Central memory CD8-positive, alpha-beta T cell (primary cell): Measurements from ENCODE around the gene PHPT1.

Experiments used
- ATAC-seq: fragments of 150-1000 bp; cut with Tn5 transposase; replicated peaks from 2 replicates; pipeline ENCODE4 v1.10.0; 2022; ENCODE audit warnings: mild to moderate bottlenecking, moderate FRiP score, moderate number of reproducible peaks; ENCODE audit not compliant: poor library complexity, severe bottlenecking; ENCODE audit errors: extremely low read depth
- DNase-seq, 2 donors: peaks; one replicate each; pipeline ENCODE4 v3.0.0; 2021; ENCODE audit warnings: low spot score in 2 of 2
- H3K27ac Mint-ChIP-seq: one replicate; pipeline ENCODE4 v1.8.0; 2022; ENCODE audit warnings: low read depth, mild to moderate bottlenecking, moderate library complexity, mixed read lengths
- H3K27me3 Mint-ChIP-seq: one replicate; pipeline ENCODE4 v1.8.0; 2022; ENCODE audit warnings: mixed read lengths
- H3K36me3 Mint-ChIP-seq: one replicate; pipeline ENCODE4 v1.8.0; 2022; ENCODE audit warnings: mild to moderate bottlenecking, moderate library complexity, mixed read lengths; ENCODE audit not compliant: insufficient read depth
- H3K4me1 Mint-ChIP-seq: one replicate; pipeline ENCODE4 v1.8.0; 2022; ENCODE audit warnings: mixed read lengths
- H3K4me3 Mint-ChIP-seq: one replicate; pipeline ENCODE4 v1.8.0; 2022; ENCODE audit warnings: mild to moderate bottlenecking, moderate library complexity, mixed read lengths
- H3K9me3 Mint-ChIP-seq: one replicate; pipeline ENCODE4 v1.8.0; 2022; ENCODE audit warnings: mixed read lengths

The PHPT1 gene

DNA sequence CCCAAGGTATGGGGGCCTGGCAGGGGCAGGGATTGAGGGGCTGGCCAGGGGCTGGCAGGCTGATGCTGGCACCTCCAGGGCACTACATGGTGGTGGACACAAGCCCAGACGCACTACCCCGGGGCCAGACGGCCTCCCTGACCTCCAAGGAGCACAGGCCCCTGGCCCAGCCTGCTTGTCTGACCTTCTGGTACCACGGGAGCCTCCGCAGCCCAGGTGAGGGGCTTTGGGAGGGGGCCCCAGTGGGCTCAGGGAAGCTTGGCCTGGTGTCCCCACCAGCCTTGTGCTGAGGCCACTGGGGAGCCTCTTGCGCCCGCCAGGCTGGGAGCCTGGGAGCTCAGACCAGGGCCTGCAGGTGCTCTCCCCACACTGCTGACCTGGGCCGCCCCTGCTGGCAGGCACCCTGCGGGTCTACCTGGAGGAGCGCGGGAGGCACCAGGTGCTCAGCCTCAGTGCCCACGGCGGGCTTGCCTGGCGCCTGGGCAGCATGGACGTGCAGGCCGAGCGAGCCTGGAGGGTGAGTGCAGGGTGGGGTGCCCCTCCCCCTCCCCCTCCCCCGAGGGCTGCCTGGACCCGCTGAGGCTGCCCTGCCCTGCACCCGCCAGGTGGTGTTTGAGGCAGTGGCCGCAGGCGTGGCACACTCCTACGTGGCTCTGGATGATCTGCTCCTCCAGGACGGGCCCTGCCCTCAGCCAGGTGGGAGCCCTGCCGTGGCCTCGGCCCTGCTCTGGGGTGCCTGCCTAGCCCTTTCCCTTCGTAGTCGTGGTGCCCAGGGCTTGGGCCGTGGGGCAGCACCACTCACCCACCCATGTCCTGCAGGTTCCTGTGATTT lies 8.6 kb downstream of the PHPT1 start:
- H3K4me1 Mint-ChIP-seq, result no peaks in the 10 kb centered on the region
- H3K27ac Mint-ChIP-seq, result no peak overlapping the region
- no peak overlapping the region for H3K4me3 Mint-ChIP-seq
- peaks cover 8% of the 10 kb centered on the region for H3K36me3 Mint-ChIP-seq
- H3K9me3 Mint-ChIP-seq, result no peaks in the 10 kb centered on the region
- ATAC-seq, result no peak
- DNase-seq, result no peak
- H3K27me3 Mint-ChIP-seq, result no peaks in the 10 kb centered on the region

- Mint-ChIP-seq H3K9me3 (no peaks in the 10 kb centered on the region), H3K27me3 (no peaks in the 10 kb centered on the region), H3K36me3 (peaks cover 7% of the 10 kb centered on the region), H3K27ac (no peak overlapping the region), H3K4me3 (no peak overlapping the region), H3K4me1 (no peaks in the 10 kb centered on the region)
- ATAC-seq, result no peak
- DNase-seq, result no peak
These were observed 9.2 kb downstream of the PHPT1 start for GRCh38 chr9:136858452-136858843.

DNA sequence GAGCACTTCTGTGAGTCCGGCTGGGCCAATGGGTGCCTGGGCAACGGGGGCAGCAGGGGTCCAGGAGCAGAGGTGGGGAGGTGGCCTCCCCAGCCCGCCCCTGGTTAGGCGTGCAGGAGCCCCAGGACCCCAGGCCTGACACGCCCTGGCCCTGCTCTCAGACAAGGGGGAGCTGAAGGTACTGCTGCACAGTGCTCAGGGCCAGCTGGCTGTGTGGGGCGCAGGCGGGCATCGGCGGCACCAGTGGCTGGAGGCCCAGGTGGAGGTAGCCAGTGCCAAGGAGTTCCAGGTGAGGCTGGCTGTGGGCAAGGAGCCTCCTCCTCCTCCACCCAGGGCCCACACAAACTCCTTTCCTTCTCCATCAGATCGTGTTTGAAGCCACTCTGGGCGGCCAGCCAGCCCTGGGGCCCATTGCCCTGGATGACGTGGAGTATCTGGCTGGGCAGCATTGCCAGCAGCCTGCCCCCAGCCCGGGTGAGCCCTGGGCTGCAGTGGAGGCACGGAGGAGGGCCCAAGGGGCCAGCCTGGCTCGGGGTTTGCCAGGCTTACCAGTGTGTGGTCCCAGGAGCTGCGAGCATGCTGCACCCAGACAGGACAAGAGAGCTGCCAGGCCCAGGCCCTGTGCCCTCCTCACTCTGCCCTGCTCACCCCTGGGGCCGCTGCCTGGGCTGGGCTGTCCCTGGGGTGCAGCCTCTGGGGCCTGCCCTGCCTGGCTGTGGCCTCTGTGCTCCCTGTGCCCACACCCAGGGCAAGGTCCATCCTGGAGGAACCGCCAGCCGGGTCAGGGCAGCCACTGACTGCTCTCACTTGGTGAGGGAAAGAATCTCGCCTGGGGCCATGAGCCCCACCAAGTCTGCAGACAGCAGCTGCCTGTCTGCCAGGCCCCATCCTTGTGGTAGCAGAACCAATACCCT lies 9.9 kb downstream of the PHPT1 start:
- Mint-ChIP-seq H3K36me3 (peaks cover 9% of the 10 kb centered on the region), H3K4me3 (no peak overlapping the region), H3K4me1 (no peaks in the 10 kb centered on the region), H3K9me3 (no peaks in the 10 kb centered on the region), H3K27me3 (no peaks in the 10 kb centered on the region), H3K27ac (no peak overlapping the region)
- DNase-seq (no peak), ATAC-seq (no peak)

DNA sequence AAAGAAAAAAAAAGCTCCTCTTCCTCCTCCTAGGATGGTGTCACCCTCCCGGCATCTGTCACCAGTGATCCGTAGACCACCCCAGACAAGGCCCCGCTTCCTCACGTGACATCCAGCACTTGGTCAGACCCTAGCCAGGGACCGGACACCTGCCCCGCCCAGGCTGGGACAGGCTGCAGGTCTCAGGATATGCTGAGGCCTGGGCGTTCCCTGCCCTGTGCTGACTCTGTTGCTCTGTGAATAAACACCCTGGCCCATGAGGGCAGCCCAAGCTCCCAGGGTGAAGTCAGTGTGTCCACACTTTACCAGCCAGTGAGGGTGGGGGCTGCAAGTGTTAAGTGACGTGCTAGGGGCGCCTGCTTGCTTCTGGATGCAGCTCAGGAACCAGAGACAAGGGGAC lies 11.3 kb downstream of the PHPT1 start:
- no peak overlapping the region for H3K4me3 Mint-ChIP-seq
- ATAC-seq (no peak), DNase-seq (no peak)
- H3K36me3 Mint-ChIP-seq, result peaks cover 8% of the 10 kb centered on the region
- H3K9me3 Mint-ChIP-seq, result no peaks in the 10 kb centered on the region
- H3K4me1 Mint-ChIP-seq, result peaks cover 7% of the 10 kb centered on the region
- peak overlapping the region; percentile 38 for H3K27ac Mint-ChIP-seq
- H3K27me3 Mint-ChIP-seq, result no peaks in the 10 kb centered on the region

DNA sequence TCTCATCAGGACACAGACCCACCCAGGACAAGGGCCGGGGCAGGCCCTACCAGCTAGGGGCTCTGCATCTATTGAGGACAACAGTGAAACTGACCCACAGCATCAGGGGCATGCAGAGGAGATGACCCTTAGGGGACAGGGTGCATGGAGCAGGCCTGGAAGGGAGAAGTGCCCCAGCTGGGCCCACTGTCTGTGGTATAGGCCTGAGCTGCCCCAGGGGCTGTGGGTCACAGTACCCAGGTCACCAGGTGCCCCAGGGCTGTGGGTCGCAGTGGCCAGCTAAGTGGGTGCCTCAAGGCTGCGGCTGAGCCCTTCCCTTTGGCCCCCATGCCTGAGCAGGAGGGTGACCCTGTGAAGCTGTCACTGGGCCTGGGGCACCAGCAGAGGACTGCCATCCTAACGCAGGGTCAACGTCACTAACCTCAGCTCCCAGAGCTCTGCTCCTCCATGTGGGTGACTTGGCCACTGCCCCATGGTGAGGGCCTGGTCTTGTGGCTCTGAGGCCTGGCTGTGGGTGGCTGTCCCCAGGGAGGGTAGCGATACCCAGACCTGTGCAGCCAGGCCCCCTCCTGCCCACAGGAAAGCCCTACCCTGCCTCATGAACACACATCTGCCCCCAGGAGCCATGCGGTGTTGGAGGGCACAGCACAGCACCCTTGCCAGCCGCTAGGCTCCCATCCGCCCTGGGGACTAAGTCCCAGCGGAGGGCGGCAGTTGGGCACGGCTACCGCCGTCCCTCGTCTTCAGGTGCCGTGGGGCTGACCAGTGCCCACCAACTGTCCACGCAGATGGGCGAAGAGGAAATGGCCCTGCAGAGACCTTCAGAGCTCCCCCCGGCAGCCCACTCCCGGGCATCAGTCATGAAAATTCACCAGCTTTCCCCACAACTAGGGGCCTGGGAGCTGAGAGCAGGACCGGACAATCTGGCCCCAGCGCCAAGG lies 12.0 kb downstream of the PHPT1 start:
- Mint-ChIP-seq H3K4me3 (no peak overlapping the region), H3K9me3 (no peaks in the 10 kb centered on the region), H3K36me3 (peaks cover 8% of the 10 kb centered on the region), H3K4me1 (peaks cover 8% of the 10 kb centered on the region), H3K27ac (peak overlapping the region; percentile 38), H3K27me3 (no peaks in the 10 kb centered on the region)
- DNase-seq, result no peak
- no peak for ATAC-seq

DNA sequence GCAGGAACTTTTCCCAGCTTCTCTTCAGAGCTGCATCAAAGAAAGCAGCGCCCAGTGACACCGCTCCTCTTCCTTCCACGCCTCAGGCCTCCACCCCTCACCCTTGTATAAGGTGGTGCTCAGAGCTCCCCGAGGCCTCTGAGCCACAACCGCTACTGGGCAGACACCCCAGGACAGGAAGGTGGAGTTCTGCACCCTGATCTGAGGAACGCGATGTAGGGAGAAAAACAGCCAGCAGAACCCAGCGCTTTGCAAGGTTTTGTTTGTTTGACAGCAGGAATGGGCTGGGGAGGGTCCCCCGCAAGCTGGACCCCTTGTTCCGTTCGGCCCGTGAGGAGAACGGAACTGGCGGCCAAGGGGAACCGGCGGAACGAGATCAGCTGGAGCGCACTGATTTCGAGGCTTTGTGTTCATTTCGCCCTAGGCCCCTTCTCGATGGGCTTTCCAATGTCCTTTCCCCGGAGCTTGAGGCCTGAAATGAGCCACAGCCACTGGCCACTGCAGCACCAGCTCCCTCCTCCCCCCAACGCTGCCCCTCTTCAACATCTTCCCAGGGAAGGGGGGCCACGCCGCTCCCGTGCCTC lies 12.8 kb downstream of the PHPT1 start:
- ATAC-seq (no peak), DNase-seq (no peak)
- peaks cover 8% of the 10 kb centered on the region for H3K4me1 Mint-ChIP-seq
- H3K36me3 Mint-ChIP-seq, result peaks cover 8% of the 10 kb centered on the region
- no peak overlapping the region for H3K4me3 Mint-ChIP-seq
- H3K27me3 Mint-ChIP-seq, result no peaks in the 10 kb centered on the region
- no peaks in the 10 kb centered on the region for H3K9me3 Mint-ChIP-seq
- H3K27ac Mint-ChIP-seq, result no peak overlapping the region

- H3K27me3 Mint-ChIP-seq, result no peaks in the 10 kb centered on the region
- H3K9me3 Mint-ChIP-seq, result no peaks in the 10 kb centered on the region
- H3K4me1 Mint-ChIP-seq, result peaks cover 8% of the 10 kb centered on the region
- H3K27ac Mint-ChIP-seq, result no peak overlapping the region
- DNase-seq, result no peak
- ATAC-seq, result no peak
- peaks cover 8% of the 10 kb centered on the region for H3K36me3 Mint-ChIP-seq
- H3K4me3 Mint-ChIP-seq, result no peak overlapping the region
These were observed 13.8 kb downstream of the PHPT1 start for GRCh38 chr9:136862849-136863622.

GRCh38 chr9:136863623-136864273 lies 14.5 kb downstream of the PHPT1 start:
- Mint-ChIP-seq H3K27me3 (no peaks in the 10 kb centered on the region), H3K4me1 (peaks cover 8% of the 10 kb centered on the region), H3K36me3 (peaks cover 8% of the 10 kb centered on the region), H3K9me3 (no peaks in the 10 kb centered on the region), H3K4me3 (no peak overlapping the region), H3K27ac (no peak overlapping the region)
- DNase-seq, result no peak
- no peak for ATAC-seq

- Mint-ChIP-seq H3K4me1 (peaks cover 8% of the 10 kb centered on the region), H3K36me3 (peaks cover 8% of the 10 kb centered on the region), H3K4me3 (peak overlapping the region; percentile 87), H3K27me3 (no peaks in the 10 kb centered on the region), H3K9me3 (no peaks in the 10 kb centered on the region), H3K27ac (peak overlapping the region; percentile 94)
- ATAC-seq (no peak), DNase-seq (no peak)
These were observed 16.0 kb downstream of the PHPT1 start for GRCh38 chr9:136865041-136865767.

- Mint-ChIP-seq H3K4me3 (peak overlapping the region; percentile 87), H3K36me3 (peaks cover 8% of the 10 kb centered on the region), H3K9me3 (no peaks in the 10 kb centered on the region), H3K4me1 (peaks cover 8% of the 10 kb centered on the region), H3K27ac (peak overlapping the region; percentile 94), H3K27me3 (no peaks in the 10 kb centered on the region)
- peak; percentile 3 for ATAC-seq
- no peak for DNase-seq
These were observed 16.5 kb downstream of the PHPT1 start for GRCh38 chr9:136865768-136866103.
